ENCODE data around the gene DGKB. TPM values are rescaled to one million over a fixed set of nuclear protein-coding genes. Genes with fewer than 3 reads are reported as not detected.

Gene DGKB
- total RNA-seq, 1 donor: not detected

GRCh38 chr7:14841086-14841485 is 61.5 kb downstream of the DGKB start:
- no peak overlapping the region for H3K4me3 ChIP-seq (ENCODE audit: low read depth, low read length)
- no peak for DNase-seq (ENCODE audit: low read depth)
- no peak for TF ChIP-seq CTCF (IDR thresholded peaks at IDR 0.05; ENCODE audit: insufficient read depth, low read depth, low read length)

GRCh38 chr7:14839307-14839706 is 63.2 kb downstream of the DGKB start:
- no peak for DNase-seq (ENCODE audit: low read depth)
- no peak for TF ChIP-seq CTCF (IDR thresholded peaks at IDR 0.05; ENCODE audit: insufficient read depth, low read depth, low read length)
- H3K4me3 ChIP-seq (ENCODE audit: low read depth, low read length): no peak overlapping the region

GRCh38 chr7:14837216-14837615 is 65.3 kb downstream of the DGKB start:
- TF ChIP-seq CTCF (IDR thresholded peaks at IDR 0.05; ENCODE audit: insufficient read depth, low read depth, low read length): no peak
- no peak overlapping the region for H3K4me3 ChIP-seq (ENCODE audit: low read depth, low read length)
- no peak for DNase-seq (ENCODE audit: low read depth)

- DNase-seq (ENCODE audit: low read depth): peak; percentile 61
- no peak overlapping the region for H3K4me3 ChIP-seq (ENCODE audit: low read depth, low read length)
- no peak for TF ChIP-seq CTCF (IDR thresholded peaks at IDR 0.05; ENCODE audit: insufficient read depth, low read depth, low read length)
These were observed 65.9 kb downstream of the DGKB start for GRCh38 chr7:14836571-14837189.

GRCh38 chr7:14836006-14836405 is 66.5 kb downstream of the DGKB start:
- no peak for DNase-seq (ENCODE audit: low read depth)
- no peak overlapping the region for H3K4me3 ChIP-seq (ENCODE audit: low read depth, low read length)

GRCh38 chr7:14835384-14835783 is 67.2 kb downstream of the DGKB start:
- H3K4me3 ChIP-seq (ENCODE audit: low read depth, low read length): no peak overlapping the region
- TF ChIP-seq CTCF (IDR thresholded peaks at IDR 0.05; ENCODE audit: insufficient read depth, low read depth, low read length): no peak
- DNase-seq (ENCODE audit: low read depth): no peak

More at GRCh38 chr7:14836006-14836405, 66.5 kb downstream of the DGKB start:
- TF ChIP-seq CTCF (IDR thresholded peaks at IDR 0.05; ENCODE audit: insufficient read depth, low read depth, low read length): no peak

- no peak for DNase-seq (ENCODE audit: low read depth)
- H3K4me3 ChIP-seq (ENCODE audit: low read depth, low read length): no peak overlapping the region
- TF ChIP-seq CTCF (IDR thresholded peaks at IDR 0.05; ENCODE audit: insufficient read depth, low read depth, low read length): no peak
These were observed 67.7 kb downstream of the DGKB start for GRCh38 chr7:14834883-14835282.

Data from fibroblast of villous mesenchyme (primary cell).